Mesendoderm (in vitro differentiated cells): ENCODE results near the gene CCND1. TPM values are rescaled to one million over a fixed set of nuclear protein-coding genes. Genes with fewer than 3 reads are reported as not detected.

Experiments
- DNase-seq: peaks from one replicate; pipeline ENCODE4 v3.0.0; 2013
- H2AK5ac ChIP-seq: 2 replicates; pipeline ENCODE4 v1.6.1; 2013; ENCODE audit warnings: low read length, inconsistent platforms
- H2BK120ac ChIP-seq: 2 replicates; pipeline ENCODE4 v1.6.1; 2013; ENCODE audit warnings: low read depth, mild to moderate bottlenecking, low read length, moderate library complexity, mixed read lengths
- H2BK15ac ChIP-seq: replicated peaks from 2 replicates; pipeline ENCODE4 v1.6.1; 2013; ENCODE audit warnings: low read depth, mild to moderate bottlenecking, moderate library complexity
- H2BK5ac ChIP-seq: 2 replicates; pipeline ENCODE4 v1.6.1; 2013; ENCODE audit warnings: low read length, inconsistent platforms
- H3K18ac ChIP-seq: 2 replicates; pipeline ENCODE4 v1.6.1; 2013; ENCODE audit warnings: mild to moderate bottlenecking, low read length, mixed read lengths
- H3K23ac ChIP-seq: one replicate; pipeline ENCODE4 v1.6.1; 2013; ENCODE audit warnings: low read length
- H3K27ac ChIP-seq: 2 replicates; pipeline ENCODE4 v1.5.1; 2013; ENCODE audit warnings: low read depth, mild to moderate bottlenecking, inconsistent platforms, low read length, moderate library complexity
- H3K27me3 ChIP-seq: 2 replicates; pipeline ENCODE4 v1.6.1; 2013; ENCODE audit warnings: low read length, control low read depth, mild to moderate bottlenecking, inconsistent platforms; ENCODE audit not compliant: insufficient read depth, poor library complexity
- H3K36me3 ChIP-seq: 2 replicates; pipeline ENCODE4 v1.6.1; 2013; ENCODE audit warnings: low read length, inconsistent platforms; ENCODE audit not compliant: control insufficient read depth, insufficient read depth
- H3K4ac ChIP-seq: one replicate; pipeline ENCODE4 v1.6.1; 2013; ENCODE audit warnings: low read depth, mild to moderate bottlenecking, low read length, moderate library complexity
- H3K4me1 ChIP-seq: 2 replicates; pipeline ENCODE4 v1.6.1; 2013; ENCODE audit warnings: low read depth, low read length, inconsistent platforms; ENCODE audit not compliant: control insufficient read depth
- H3K4me2 ChIP-seq: 2 replicates; pipeline ENCODE4 v1.6.1; 2013; ENCODE audit warnings: low read length
- H3K4me3 ChIP-seq: 2 replicates; pipeline ENCODE4 v1.5.1; 2013; ENCODE audit warnings: mild to moderate bottlenecking, low read length
- H3K56ac ChIP-seq: one replicate; pipeline ENCODE4 v1.6.1; 2013; ENCODE audit warnings: low read length
- H3K79me1 ChIP-seq: 2 replicates; pipeline ENCODE4 v1.6.1; 2013; ENCODE audit warnings: low read length, inconsistent platforms
- H3K79me2 ChIP-seq: 2 replicates; pipeline ENCODE4 v1.6.1; 2013; ENCODE audit warnings: mild to moderate bottlenecking, low read length; ENCODE audit not compliant: control insufficient read depth, insufficient read depth
- H3K9ac ChIP-seq: 2 replicates; pipeline ENCODE4 v1.6.1; 2013; ENCODE audit warnings: low read length, inconsistent platforms
- H4K5ac ChIP-seq: one replicate; pipeline ENCODE4 v1.6.1; 2013; ENCODE audit warnings: low read length
- H4K8ac ChIP-seq: one replicate; pipeline ENCODE4 v1.6.1; 2013; ENCODE audit warnings: low read depth, mild to moderate bottlenecking, control low read depth, low read length, moderate library complexity
- WGBS: extraction: QIAGEN DNeasy Blood & Tissue Kit; methylation state at CpG from one replicate; pipeline ENCODE4 v1.1.7; 2013; ENCODE audit warnings: low lambda C conversion rate, missing lambda C conversion rate; ENCODE audit not compliant: insufficient coverage; ENCODE audit errors: extremely low coverage; 5-methylcytosine and 5-hydroxymethylcytosine counted together
- polyA plus RNA-seq, 2 experiments: library from polyadenylated mRNA; stranded (reverse); fragments of 200-250 nt; gene quantifications; one replicate each; pipeline ENCODE4 v1.2.3, GENCODE V29; 2013

CCND1 gene
- polyA plus RNA-seq (2013, experiment 1 of 2) = 110 TPM
- 112 TPM for polyA plus RNA-seq (2013, experiment 2 of 2)

DNA sequence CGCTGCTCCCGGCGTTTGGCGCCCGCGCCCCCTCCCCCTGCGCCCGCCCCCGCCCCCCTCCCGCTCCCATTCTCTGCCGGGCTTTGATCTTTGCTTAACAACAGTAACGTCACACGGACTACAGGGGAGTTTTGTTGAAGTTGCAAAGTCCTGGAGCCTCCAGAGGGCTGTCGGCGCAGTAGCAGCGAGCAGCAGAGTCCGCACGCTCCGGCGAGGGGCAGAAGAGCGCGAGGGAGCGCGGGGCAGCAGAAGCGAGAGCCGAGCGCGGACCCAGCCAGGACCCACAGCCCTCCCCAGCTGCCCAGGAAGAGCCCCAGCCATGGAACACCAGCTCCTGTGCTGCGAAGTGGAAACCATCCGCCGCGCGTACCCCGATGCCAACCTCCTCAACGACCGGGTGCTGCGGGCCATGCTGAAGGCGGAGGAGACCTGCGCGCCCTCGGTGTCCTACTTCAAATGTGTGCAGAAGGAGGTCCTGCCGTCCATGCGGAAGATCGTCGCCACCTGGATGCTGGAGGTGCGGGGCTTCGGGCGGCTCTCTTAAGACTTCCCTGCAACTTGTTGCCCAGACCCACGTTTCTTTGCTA lies at the start of gene CCND1:
CCND1 (plus strand) TSS at position 162 of the 587 bp plus-strand sequence; CDS start at position 320, 158 bp downstream.
- Histone ChIP-seq H2BK120ac (peak within 1 kb of the TSS; percentile 55), H2AK5ac (no peak within 1 kb of the TSS), H3K4ac (peak within 1 kb of the TSS; percentile 86), H3K18ac (peak within 1 kb of the TSS; percentile 95), H3K56ac (peak within 1 kb of the TSS; percentile 79), H3K4me3 (peak within 1 kb of the TSS; percentile 36), H3K79me1 (peaks cover 14% of the 10 kb centered on the region), H3K27me3 (no peaks in the 10 kb centered on the region), H4K5ac (no peak within 1 kb of the TSS), H2BK15ac (no peak within 1 kb of the TSS), H3K79me2 (peaks cover 26% of the 10 kb centered on the region), H4K8ac (no peak within 1 kb of the TSS), H3K4me2 (peak within 1 kb of the TSS; percentile 61), H2BK5ac (peak within 1 kb of the TSS; percentile 63), H3K9ac (peak within 1 kb of the TSS; percentile 80), H3K27ac (peak within 1 kb of the TSS; percentile 74), H3K36me3 (peaks cover 2% of the 10 kb centered on the region), H3K4me1 (peaks cover 2% of the 10 kb centered on the region), H3K23ac (peak within 1 kb of the TSS; percentile 80)
- WGBS = no CpG with 5 or more reads among the region's 49 CpGs
- peak; percentile 98 for DNase-seq

DNA sequence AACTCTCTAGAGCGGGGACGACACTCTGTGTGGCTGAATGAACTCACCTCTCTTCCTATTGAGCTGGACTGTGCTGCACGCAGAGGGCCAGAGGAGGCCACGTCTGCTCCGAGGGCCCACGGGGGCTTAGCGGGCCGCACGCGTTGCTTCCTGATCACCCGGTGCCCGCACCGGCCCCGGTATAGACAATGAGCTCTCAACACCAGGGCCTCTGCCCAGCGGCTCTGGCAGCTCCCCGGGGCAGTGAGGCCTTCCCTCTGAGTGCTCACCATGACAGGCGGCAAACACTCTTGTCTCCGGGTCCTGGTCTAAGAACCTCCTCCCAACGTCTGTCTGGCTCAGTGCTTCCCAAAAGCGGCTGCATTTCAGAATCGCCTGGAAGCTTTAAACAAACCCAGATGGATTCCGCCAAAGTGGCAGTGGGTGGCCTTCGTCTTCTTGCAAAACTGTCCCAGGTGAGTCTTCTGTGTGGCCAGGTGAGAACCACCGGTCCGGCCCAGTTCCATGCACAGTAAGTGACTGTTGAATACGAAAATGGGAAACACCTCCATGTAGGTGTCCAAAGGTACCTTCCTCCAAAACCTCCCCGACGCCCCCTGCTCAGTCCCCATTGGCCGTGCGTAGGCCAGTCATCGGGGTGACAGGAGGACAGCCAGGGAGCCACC lies 47.8 kb upstream of the CCND1 start:
- no CpG with 5 or more reads among the region's 31 CpGs for WGBS
- Histone ChIP-seq H2BK15ac (no peak overlapping the region), H2BK5ac (no peak overlapping the region), H3K79me1 (no peaks in the 10 kb centered on the region), H3K27ac (no peak overlapping the region), H3K18ac (no peak overlapping the region), H3K4ac (no peak overlapping the region), H3K27me3 (no peaks in the 10 kb centered on the region), H3K36me3 (no peaks in the 10 kb centered on the region), H2AK5ac (no peak overlapping the region), H4K8ac (no peak overlapping the region), H4K5ac (no peak overlapping the region), H3K56ac (no peak overlapping the region), H3K4me3 (no peak overlapping the region), H2BK120ac (no peak overlapping the region), H3K4me2 (no peak overlapping the region), H3K23ac (no peak overlapping the region), H3K9ac (no peak overlapping the region), H3K4me1 (no peaks in the 10 kb centered on the region), H3K79me2 (no peaks in the 10 kb centered on the region)
- no peak for DNase-seq

DNA sequence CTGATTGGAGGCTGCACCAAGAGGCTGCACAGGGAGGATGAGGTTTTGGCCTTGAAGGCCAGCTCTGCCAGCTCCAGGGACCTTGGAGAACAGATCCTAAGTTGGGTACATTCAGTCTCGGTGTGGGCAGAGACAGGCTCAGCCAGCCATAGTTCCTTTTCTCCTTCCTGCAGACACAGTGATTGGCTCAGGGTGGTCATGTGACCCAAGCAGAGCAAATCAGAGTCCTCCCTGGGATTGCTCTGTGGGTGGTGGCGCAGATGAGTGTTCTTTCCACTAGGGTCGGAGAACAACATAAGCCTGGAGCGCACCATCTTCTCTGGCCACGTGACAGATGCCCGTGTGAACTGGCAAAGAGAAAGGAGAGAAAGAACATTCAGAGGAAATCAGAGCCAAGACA lies 47.1 kb upstream of the CCND1 start:
- H3K79me2 ChIP-seq = no peaks in the 10 kb centered on the region
- H2BK5ac ChIP-seq = no peak overlapping the region
- no peak overlapping the region for H2BK15ac ChIP-seq
- no peak overlapping the region for H4K8ac ChIP-seq
- H2BK120ac ChIP-seq = no peak overlapping the region
- no peaks in the 10 kb centered on the region for H3K27me3 ChIP-seq
- WGBS = no CpG with 5 or more reads among the region's 6 CpGs
- H3K9ac ChIP-seq = no peak overlapping the region
- no peaks in the 10 kb centered on the region for H3K36me3 ChIP-seq
- no peak overlapping the region for H3K4me3 ChIP-seq
- no peak overlapping the region for H3K4ac ChIP-seq
- no peaks in the 10 kb centered on the region for H3K4me1 ChIP-seq
- H3K4me2 ChIP-seq = no peak overlapping the region
- H3K18ac ChIP-seq = no peak overlapping the region
- H3K56ac ChIP-seq = no peak overlapping the region
- no peak overlapping the region for H4K5ac ChIP-seq
- H2AK5ac ChIP-seq = no peak overlapping the region
- no peaks in the 10 kb centered on the region for H3K79me1 ChIP-seq
- H3K27ac ChIP-seq = no peak overlapping the region
- no peak for DNase-seq
- H3K23ac ChIP-seq = no peak overlapping the region

DNA sequence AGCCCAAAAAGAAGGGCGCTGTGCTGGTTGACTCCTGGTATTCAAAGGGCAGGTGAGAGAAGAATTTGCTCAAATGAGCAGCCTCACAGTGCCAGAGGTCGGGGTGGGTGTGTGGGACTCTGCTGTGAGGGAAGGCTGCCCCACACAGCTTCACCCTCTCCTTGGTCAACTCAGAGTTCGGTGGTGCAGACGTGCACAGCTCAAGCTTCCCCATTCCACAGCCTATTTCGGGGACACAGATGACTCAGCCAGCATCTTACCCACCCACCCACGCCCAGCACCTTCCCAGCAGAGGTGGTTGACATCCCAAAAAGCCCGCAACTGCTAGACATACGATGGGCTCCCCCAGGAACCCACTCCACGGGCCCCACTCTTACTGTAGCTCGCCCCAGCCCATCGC lies 46.5 kb upstream of the CCND1 start:
- H4K8ac ChIP-seq = no peak overlapping the region
- H2BK15ac ChIP-seq = no peak overlapping the region
- no peak overlapping the region for H3K4ac ChIP-seq
- H3K27me3 ChIP-seq = no peaks in the 10 kb centered on the region
- H2BK5ac ChIP-seq = no peak overlapping the region
- H3K4me3 ChIP-seq = no peak overlapping the region
- no peak overlapping the region for H3K23ac ChIP-seq
- H3K79me1 ChIP-seq = no peaks in the 10 kb centered on the region
- no peak overlapping the region for H2AK5ac ChIP-seq
- no peak for DNase-seq
- no peak overlapping the region for H3K27ac ChIP-seq
- no peak overlapping the region for H4K5ac ChIP-seq
- no CpG with 5 or more reads among the region's 11 CpGs for WGBS
- no peak overlapping the region for H2BK120ac ChIP-seq
- H3K9ac ChIP-seq = no peak overlapping the region
- H3K56ac ChIP-seq = no peak overlapping the region
- no peak overlapping the region for H3K18ac ChIP-seq
- no peaks in the 10 kb centered on the region for H3K36me3 ChIP-seq
- no peaks in the 10 kb centered on the region for H3K79me2 ChIP-seq
- no peak overlapping the region for H3K4me2 ChIP-seq
- H3K4me1 ChIP-seq = no peaks in the 10 kb centered on the region

DNA sequence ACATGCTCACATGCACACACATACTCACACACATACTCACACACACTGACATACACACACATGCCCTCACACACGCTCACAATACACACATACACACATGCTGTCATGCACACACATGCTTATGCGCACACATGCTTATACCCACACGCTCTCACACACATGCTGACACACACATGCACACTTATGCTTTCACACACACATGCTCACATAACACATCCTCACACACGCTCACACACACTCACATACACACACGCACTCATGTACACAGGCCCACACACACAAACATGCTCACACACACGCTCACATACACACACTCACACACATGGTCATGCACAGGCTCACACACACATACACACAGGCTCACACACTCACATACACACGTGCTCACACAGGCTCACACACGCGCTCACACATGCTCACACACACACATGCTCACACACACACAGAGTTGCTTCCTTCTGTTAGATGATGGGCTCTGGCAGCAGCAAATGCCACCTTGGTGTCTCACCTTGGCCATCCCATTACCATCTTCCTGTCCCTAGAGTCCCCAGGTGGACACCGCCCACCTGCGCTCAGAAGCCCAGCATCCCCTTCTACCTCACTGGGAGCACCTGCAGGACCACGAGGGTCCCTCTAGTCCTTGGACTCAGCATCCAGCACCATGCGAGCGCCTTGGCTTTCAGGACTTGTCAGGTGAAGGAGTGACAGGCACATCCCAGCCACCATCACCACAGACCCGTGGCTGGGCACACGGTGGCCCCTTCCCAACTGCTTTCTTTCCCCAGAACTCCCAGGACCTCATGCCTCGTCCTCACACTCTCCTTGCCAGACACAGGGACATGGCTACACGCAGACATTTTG lies 44.9 kb upstream of the CCND1 start:
- no peak overlapping the region for H2BK120ac ChIP-seq
- no peak overlapping the region for H4K8ac ChIP-seq
- H3K18ac ChIP-seq = no peak overlapping the region
- no peak overlapping the region for H3K56ac ChIP-seq
- H3K36me3 ChIP-seq = no peaks in the 10 kb centered on the region
- H2AK5ac ChIP-seq = no peak overlapping the region
- H2BK15ac ChIP-seq = no peak overlapping the region
- DNase-seq = no peak
- no peak overlapping the region for H3K23ac ChIP-seq
- no peaks in the 10 kb centered on the region for H3K27me3 ChIP-seq
- no peak overlapping the region for H3K4me3 ChIP-seq
- WGBS = no CpG with 5 or more reads among the region's 18 CpGs
- H3K79me2 ChIP-seq = no peaks in the 10 kb centered on the region
- H3K4me2 ChIP-seq = no peak overlapping the region
- H2BK5ac ChIP-seq = no peak overlapping the region
- H3K4me1 ChIP-seq = no peaks in the 10 kb centered on the region
- H3K9ac ChIP-seq = no peak overlapping the region
- no peaks in the 10 kb centered on the region for H3K79me1 ChIP-seq
- no peak overlapping the region for H4K5ac ChIP-seq
- H3K27ac ChIP-seq = no peak overlapping the region
- no peak overlapping the region for H3K4ac ChIP-seq
